HepG2 (cell line): ENCODE results near the gene TIMM13.

ENCODE experiments used
- CHD4 ChIP-seq: fragments of 200-600 bp; sonication (generic); IDR thresholded peaks from 2 replicates; pipeline ENCODE4 v1.7.0; 2017; ENCODE audit warnings: mild to moderate bottlenecking, low read length, borderline replicate concordance
- DMAP1 ChIP-seq: IDR thresholded peaks from 2 replicates; pipeline ENCODE4 v1.6.1; 2016
- ELF1 ChIP-seq: sonication (generic); formaldehyde crosslinking; IDR thresholded peaks from 2 replicates; pipeline ENCODE4 v1.4.0; 2020; ENCODE audit warnings: missing genetic modification reagents
- IKZF1 ChIP-seq: fragments of 450-650 bp; IDR thresholded peaks from 2 replicates; pipeline ENCODE4 v1.7.1; 2016
- MXI1 ChIP-seq: IDR thresholded peaks from 3 replicates; pipeline ENCODE4 v1.6.1; 2012; ENCODE audit warnings: low read depth, low read length, inconsistent platforms, borderline replicate concordance
- POLR2A ChIP-seq, 2 experiments: IDR thresholded peaks; 2 replicates each; pipeline ENCODE4 v1.6.1; 2011; ENCODE audit warnings: low read depth in 2 of 2, low read length in 2 of 2, mild to moderate bottlenecking in 1 of 2, moderate library complexity in 1 of 2; ENCODE audit not compliant: insufficient read depth in 1 of 2
- PREB ChIP-seq: sonication (generic); formaldehyde crosslinking; IDR thresholded peaks from 2 replicates; pipeline ENCODE4 v1.4.0; 2020; ENCODE audit warnings: missing genetic modification reagents
- TBP ChIP-seq: sonication (generic); formaldehyde crosslinking; IDR thresholded peaks from 2 replicates; pipeline ENCODE4 v1.5.0; 2020; ENCODE audit warnings: missing genetic modification reagents
- TIGD3 ChIP-seq: sonication (generic); formaldehyde crosslinking; IDR thresholded peaks from 2 replicates; pipeline ENCODE4 v1.5.1; 2020; ENCODE audit warnings: mild to moderate bottlenecking, missing genetic modification reagents, borderline replicate concordance
- ZBTB2 ChIP-seq: sonication (generic); formaldehyde crosslinking; IDR thresholded peaks from 2 replicates; pipeline ENCODE4 v1.8.0; 2022; ENCODE audit warnings: low read depth, missing genetic modification reagents
- ZBTB43 ChIP-seq: sonication (generic); formaldehyde crosslinking; conservative IDR thresholded peaks from 2 replicates; pipeline ENCODE4 v1.4.0; 2020; ENCODE audit warnings: missing genetic modification reagents
- ZBTB44 ChIP-seq: sonication (generic); formaldehyde crosslinking; IDR thresholded peaks from 2 replicates; pipeline ENCODE4 v1.4.0; 2020; ENCODE audit warnings: missing genetic modification reagents
- ZNF737 ChIP-seq: sonication (generic); formaldehyde crosslinking; IDR thresholded peaks from 2 replicates; pipeline ENCODE4 v1.5.0; 2020; ENCODE audit warnings: missing genetic modification reagents, mild to moderate bottlenecking, borderline replicate concordance
- TF ChIP-seq, protein P1 (sequence below): fragments of 450-650 bp; IDR thresholded peaks from 2 replicates; pipeline ENCODE4 v1.6.1; 2016

- TF ChIP-seq PREB (CRISPR knock-in tag): no peak
- TF ChIP-seq TIGD3 (CRISPR knock-in tag): no peak
- TF ChIP-seq ZBTB44: no peak
- TF ChIP-seq, protein P1, sequence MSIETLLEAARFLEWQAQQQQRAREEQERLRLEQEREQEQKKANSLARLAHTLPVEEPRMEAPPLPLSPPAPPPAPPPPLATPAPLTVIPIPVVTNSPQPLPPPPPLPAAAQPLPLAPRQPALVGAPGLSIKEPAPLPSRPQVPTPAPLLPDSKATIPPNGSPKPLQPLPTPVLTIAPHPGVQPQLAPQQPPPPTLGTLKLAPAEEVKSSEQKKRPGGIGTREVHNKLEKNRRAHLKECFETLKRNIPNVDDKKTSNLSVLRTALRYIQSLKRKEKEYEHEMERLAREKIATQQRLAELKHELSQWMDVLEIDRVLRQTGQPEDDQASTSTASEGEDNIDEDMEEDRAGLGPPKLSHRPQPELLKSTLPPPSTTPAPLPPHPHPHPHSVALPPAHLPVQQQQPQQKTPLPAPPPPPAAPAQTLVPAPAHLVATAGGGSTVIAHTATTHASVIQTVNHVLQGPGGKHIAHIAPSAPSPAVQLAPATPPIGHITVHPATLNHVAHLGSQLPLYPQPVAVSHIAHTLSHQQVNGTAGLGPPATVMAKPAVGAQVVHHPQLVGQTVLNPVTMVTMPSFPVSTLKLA: 0 out of 2 replicates have a peak, but pooled peaks have one; percentile 6
- no peak for TF ChIP-seq ZNF737 (CRISPR knock-in tag)
- no peak for TF ChIP-seq ZBTB2 (CRISPR knock-in tag)
- TF ChIP-seq ZBTB43 (CRISPR knock-in tag): peak; percentile 73
- peak; percentile 92 for TF ChIP-seq DMAP1 (CRISPR knock-in tag)
- TF ChIP-seq ELF1 (CRISPR knock-in tag): peak; percentile 81
- no peak for TF ChIP-seq POLR2A (IDR thresholded peaks at IDR 0.05; ENCODE audit: insufficient read depth in 1 of 2, low read depth in 2 of 2, low read length in 2 of 2)
- no peak for TF ChIP-seq TBP (CRISPR knock-in tag)
- no peak for TF ChIP-seq CHD4
- TF ChIP-seq IKZF1: no peak
- peak; percentile 67; the same call in 1 of the 3 replicates for TF ChIP-seq MXI1
Observed at GRCh38 chr19:2462635-2463421, 35.4 kb upstream of the TIMM13 start.
